NCI-H2196 (cell line): ENCODE data around the gene LCT.
A peak's percentile ranks its signal among the peaks of the same experiment; 100 is the strongest.
"Not testable (repeated sequence)": the region's sequence is repeated elsewhere in the genome, so short reads cannot be mapped to it uniquely, and the experiment has no call there.

ENCODE experiments used
- DNase-seq: peaks from one replicate; lab custom pipeline; 2025; ENCODE audit not compliant: unreplicated experiment; lab: John Stamatoyannopoulos, UW

Gene LCT

GRCh38 chr2:135798275-135798705 lies 38.7 kb downstream of the LCT start:
- DNase-seq = no peak

GRCh38 chr2:135797497-135798274 lies 39.3 kb downstream of the LCT start:
- peak; percentile 71 for DNase-seq

- no peak for DNase-seq
Observed at GRCh38 chr2:135796606-135797005, 40.4 kb downstream of the LCT start.

- not testable (repeated sequence) for DNase-seq
Observed at GRCh38 chr2:135795641-135796040, 41.3 kb downstream of the LCT start.

GRCh38 chr2:135792401-135793150 lies 44.4 kb downstream of the LCT start:
- DNase-seq = no peak

- no peak for DNase-seq
Observed at GRCh38 chr2:135791418-135792190, 45.4 kb downstream of the LCT start.

GRCh38 chr2:135790423-135790822 lies 46.6 kb downstream of the LCT start:
- no peak for DNase-seq

GRCh38 chr2:135786823-135787222 lies 50.2 kb downstream of the LCT start:
- no peak for DNase-seq

- no peak for DNase-seq
Observed at GRCh38 chr2:135785032-135785431, 52.0 kb downstream of the LCT start.

- no peak for DNase-seq
Observed at GRCh38 chr2:135783439-135783838, 53.5 kb downstream of the LCT start.

- DNase-seq = no peak
Observed at GRCh38 chr2:135782231-135782630, 54.8 kb downstream of the LCT start.

GRCh38 chr2:135776367-135776766 lies 60.6 kb downstream of the LCT start:
- no peak for DNase-seq

- no peak for DNase-seq
Observed at GRCh38 chr2:135775420-135775819, 61.6 kb downstream of the LCT start.

GRCh38 chr2:135773917-135774316 lies 63.1 kb downstream of the LCT start:
- no peak for DNase-seq

GRCh38 chr2:135773319-135773718 lies 63.7 kb downstream of the LCT start:
- DNase-seq = no peak

GRCh38 chr2:135768863-135769262 lies 68.1 kb downstream of the LCT start:
- DNase-seq = no peak

GRCh38 chr2:135762530-135762929 lies 74.5 kb downstream of the LCT start:
- no peak for DNase-seq

GRCh38 chr2:135762022-135762421 lies 75.0 kb downstream of the LCT start:
- DNase-seq = no peak

- DNase-seq = no peak
Observed at GRCh38 chr2:135756692-135757091, 80.3 kb downstream of the LCT start.

- no peak for DNase-seq
Observed at GRCh38 chr2:135755573-135755972, 81.4 kb downstream of the LCT start.

GRCh38 chr2:135745545-135745944 lies 91.4 kb downstream of the LCT start:
- no peak for DNase-seq
